ENCODE results near the gene SCYGR8.
"Not testable (repeated sequence)": the region's sequence is repeated elsewhere in the genome, so short reads cannot be mapped to it uniquely, and the experiment has no call there.

Gene SCYGR8, protein sequence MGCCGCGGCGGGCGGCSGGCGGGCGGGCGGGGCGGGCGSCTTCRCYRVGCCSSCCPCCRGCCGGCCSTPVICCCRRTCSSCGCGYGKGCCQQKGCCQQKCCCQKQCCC

GRCh38 chr2:227745594-227745993, at the start of gene SCYGR8:
SCYGR8 (plus strand) TSS chr2:227745894; CDS start chr2:227745894, 0 bp downstream.
- no peak for DNase-seq (ENCODE audit: low read depth)

GRCh38 chr2:227696990-227697679, 48.6 kb upstream of the SCYGR8 start:
- no peak for DNase-seq (ENCODE audit: low read depth)

GRCh38 chr2:227701556-227701955, 44.1 kb upstream of the SCYGR8 start:
- no peak for DNase-seq (ENCODE audit: low read depth)

- no peak for DNase-seq (ENCODE audit: low read depth)
Measured at GRCh38 chr2:227703280-227703732, 42.4 kb upstream of the SCYGR8 start.

DNA sequence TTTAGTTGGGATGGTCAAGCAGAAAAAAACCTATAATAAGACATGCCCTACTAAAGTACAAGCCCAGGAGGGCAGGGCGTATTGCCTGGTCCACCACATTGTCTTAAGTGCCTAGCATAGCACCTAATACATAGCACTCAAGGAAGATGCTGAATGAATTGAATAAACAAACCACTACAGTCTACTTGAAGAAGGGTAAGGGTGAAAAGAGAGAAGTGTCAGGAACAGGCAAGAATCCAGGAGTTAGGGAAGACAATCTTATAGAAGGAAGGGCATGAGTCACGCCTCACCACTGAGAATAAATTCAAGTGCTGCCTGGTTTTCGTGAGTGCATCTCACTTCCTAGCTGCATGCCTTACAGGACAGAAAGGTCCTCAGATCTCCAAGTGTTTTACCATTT, 41.7 kb upstream of the SCYGR8 start:
- DNase-seq (ENCODE audit: low read depth): no peak

- no peak for DNase-seq (ENCODE audit: low read depth)
Measured at GRCh38 chr2:227706859-227707258, 38.8 kb upstream of the SCYGR8 start.

GRCh38 chr2:227707390-227707789, 38.3 kb upstream of the SCYGR8 start:
- DNase-seq (ENCODE audit: low read depth): no peak

DNA sequence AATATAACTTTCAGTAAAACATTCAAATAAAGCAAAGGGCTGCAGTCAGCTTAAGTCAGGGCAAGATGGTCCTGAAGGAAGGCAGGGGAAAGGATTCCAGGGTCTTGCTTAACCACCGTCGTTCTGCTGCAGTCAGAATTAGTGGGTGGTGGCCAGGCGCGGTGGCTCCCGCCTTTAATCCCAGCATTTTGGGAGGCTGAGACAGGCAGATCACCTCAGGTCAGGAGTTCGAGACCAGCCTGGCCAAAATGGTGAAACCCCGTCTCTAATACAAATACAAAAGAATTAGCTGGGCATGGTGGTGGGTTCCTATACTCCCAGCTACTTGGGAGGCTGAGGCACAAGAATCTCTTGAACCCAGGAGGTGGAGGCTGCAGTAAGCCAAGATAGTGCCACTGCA, 34.7 kb upstream of the SCYGR8 start:
- no peak for DNase-seq (ENCODE audit: low read depth)

- DNase-seq (ENCODE audit: low read depth): no peak
Measured at GRCh38 chr2:227713291-227713690, 32.4 kb upstream of the SCYGR8 start.

DNA sequence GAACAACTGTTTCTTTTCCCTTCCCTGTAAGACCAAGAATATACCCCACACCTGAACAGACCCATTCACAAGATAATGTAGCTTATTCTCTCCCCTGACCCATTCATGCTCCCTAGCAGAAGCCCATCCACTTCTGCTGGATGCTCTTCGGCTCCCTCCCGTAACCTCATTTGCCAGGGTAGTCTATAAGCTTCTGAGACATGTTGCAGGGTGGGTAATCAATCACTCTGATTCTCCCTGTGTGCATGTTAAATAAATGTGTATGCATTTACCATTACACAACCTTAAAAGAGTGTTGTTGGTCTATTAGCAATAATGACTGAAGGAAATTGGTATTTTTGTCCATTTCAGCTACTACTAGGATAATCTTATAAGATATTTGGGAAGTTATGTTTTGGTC, 29.2 kb upstream of the SCYGR8 start:
- no peak for DNase-seq (ENCODE audit: low read depth)

DNA sequence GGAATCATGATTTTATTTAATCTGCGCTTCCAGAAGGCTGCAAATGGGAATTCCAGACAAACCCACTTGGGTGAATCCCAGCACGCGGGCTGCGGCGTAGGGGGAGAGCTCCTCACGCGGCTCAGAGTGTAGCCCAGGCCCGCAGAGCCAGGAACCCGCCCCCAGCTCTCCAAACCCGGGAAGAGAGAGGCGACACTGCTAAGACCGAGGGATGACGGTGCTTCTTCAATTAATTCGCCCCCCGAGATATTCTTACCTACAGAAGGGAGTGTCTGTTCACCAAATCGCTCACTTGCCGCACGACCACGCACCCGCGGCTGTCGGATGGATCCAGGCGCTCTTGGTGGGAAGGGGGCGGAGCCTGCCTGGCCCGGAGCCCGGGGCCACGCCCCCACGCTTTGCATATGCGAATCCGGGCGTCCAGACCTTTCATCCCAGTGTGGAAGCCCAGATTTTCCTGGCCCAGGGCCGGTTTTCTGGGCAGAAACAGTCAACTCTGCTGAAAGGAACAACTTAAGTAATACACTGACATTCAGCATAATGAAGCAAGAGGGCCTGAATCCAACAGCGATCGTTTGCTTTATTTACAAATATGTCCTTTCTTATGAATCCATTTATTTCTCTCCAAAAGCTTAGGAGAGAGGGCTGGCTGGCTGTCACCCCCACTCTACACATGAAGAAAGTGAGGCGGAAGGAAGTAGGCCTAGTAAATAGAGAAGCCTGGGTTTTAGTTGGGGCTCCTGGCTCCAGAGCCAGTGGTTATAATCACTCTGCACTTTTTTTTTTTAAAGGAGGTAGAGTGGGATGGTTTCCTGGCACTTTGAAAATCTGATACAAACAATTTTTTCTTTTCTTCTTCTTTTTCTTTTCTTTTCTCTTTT, 27.8 kb upstream of the SCYGR8 start, which contains the start of gene SLC19A3:
Gene SLC19A3, minus strand, starts transcription at position 342 of the 881 bp plus-strand sequence. CDS start 15,710 bp downstream, outside the sequence.
- no peak for DNase-seq (ENCODE audit: low read depth)

- no peak for DNase-seq (ENCODE audit: low read depth)
Measured at GRCh38 chr2:227719641-227720040, 26.1 kb upstream of the SCYGR8 start.

DNA sequence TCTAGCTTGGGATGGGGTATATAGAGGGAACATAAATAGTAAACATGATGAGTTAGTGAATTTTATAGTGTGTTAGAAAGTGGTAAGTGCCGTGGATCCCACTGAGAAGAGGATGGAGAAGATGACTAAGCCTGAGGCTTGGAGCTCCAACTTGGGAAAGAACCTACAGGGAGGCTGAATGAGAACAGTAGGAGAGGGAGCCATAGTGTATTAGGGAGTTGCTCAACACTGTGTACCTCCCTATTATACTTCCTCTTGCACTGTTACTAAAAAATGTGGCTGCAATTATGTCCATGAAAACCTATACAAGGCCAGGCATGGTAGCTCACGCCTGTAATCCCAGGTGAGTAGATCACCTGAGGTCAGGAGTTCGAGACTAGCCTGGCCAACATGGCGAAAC, 25.0 kb upstream of the SCYGR8 start:
- no peak for DNase-seq (ENCODE audit: low read depth)

GRCh38 chr2:227722821-227723220, 22.9 kb upstream of the SCYGR8 start:
- DNase-seq (ENCODE audit: low read depth): not testable (repeated sequence)

- no peak for DNase-seq (ENCODE audit: low read depth)
Measured at GRCh38 chr2:227724394-227725039, 21.2 kb upstream of the SCYGR8 start, which contains the start of gene SCYGR6. SCYGR6 (minus strand) TSS chr2:227724757; CDS start chr2:227724757, 0 bp downstream.

DNA sequence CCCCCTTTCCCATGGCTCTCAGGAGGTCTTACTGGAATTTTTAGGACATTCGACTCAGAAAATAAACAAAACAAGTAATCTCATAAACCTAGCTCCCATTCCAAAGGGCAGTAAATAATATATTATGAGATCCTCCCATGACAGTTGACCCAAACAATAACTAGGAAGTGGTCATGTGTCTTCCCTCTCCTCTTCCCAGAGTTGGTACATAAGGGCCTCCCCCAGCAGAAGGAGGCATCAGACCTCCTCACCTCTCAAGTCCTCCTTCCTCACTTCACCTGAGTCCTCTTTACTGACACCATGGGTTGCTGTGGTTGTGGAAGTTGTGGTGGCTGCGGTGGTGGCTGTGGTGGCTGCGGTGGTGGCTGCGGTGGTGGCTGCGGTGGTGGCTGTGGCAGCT, 17.7 kb upstream of the SCYGR8 start, which contains the start of gene SCYGR7:
Gene SCYGR7, plus strand, starts transcription at position 301 of the 400 bp plus-strand sequence. Its CDS starts 0 bp downstream, at position 301.
- no peak for DNase-seq (ENCODE audit: low read depth)

DNA sequence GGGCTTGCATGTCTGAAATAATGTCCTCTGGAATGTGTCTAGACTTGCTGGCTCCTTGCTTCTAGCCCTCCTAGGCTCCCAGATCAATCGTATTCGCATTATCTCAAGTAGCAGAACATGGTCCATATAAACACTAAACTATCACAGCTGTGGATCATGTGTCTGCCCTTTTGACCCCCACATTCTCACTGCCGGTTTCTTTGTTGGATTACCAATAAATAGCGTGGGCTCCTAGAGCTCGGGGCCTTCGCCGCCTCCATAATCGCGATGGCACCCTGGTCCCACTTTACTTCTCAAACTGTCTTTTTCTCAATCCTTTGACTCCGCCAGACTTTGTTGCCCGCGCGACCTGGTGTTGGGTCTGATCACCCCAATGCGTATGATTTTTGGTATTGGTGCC, 6.3 kb upstream of the SCYGR8 start:
- no peak for DNase-seq (ENCODE audit: low read depth)

DNA sequence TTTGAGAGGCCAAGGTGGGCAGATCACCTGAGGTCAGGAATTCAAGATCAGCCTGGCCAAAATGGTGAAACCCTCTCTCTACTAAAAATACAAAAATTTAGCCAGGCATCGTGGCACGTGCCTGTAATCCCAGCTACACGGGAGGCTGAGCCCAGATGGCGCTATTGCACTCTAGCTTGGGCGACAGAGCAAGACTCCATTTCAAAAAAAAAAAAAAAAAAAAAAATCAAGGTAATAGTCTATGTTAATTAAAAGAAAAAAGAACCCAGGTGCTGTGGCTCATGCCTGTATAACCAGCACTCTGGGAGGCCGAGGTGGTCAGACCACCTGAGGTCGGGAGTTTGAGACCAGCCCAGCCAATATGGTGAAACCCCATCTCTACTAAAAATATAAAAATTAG, 5.0 kb upstream of the SCYGR8 start:
- DNase-seq (ENCODE audit: low read depth): not testable (repeated sequence)

DNA sequence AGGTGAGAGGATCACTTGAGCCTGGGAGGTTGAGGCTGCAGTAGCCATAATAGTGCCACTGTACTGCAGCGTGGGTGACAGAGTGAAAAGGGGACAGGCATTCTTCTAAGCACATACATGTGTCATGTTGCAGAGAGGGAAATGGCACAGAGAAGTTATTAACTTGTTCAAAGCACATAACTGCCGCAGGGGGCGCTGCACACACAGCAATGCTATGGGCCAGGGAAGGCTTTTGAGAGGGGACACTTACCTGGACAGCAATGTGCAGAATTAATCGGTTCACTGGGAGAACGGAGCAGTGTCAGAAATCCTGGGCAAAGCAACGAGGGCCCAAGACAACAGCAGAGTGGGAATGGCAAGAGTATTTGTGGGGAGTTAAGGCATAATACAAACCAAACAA, 2.4 kb downstream of the SCYGR8 start:
- no peak for DNase-seq (ENCODE audit: low read depth)

DNA sequence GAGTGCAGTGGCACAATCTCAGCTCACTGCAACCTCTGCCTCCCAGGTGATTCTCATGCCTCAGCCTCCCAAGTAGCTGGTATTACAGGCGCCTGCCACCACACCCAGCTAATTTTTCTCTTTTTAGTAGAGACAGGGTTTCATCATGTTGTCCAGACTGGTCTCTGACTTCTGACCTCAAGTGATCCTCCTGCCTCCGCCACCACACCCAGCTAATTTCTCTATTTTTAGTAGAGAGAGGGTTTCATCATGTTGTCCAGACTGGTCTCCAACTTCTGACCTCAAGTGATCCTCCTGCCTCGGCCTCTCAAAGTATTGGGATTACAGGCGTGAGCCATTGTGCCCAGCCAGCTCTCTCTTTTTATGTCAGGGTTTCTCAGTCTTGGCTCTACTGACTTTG, 10.6 kb downstream of the SCYGR8 start:
- DNase-seq (ENCODE audit: low read depth): not testable (repeated sequence)

- DNase-seq (ENCODE audit: low read depth): no peak
Measured at GRCh38 chr2:227759411-227760118, 13.9 kb downstream of the SCYGR8 start.
